ENCODE data around the gene PPP3CA. TPM values are rescaled to one million over a fixed set of nuclear protein-coding genes. Genes with fewer than 3 reads are reported as not detected.

Gene PPP3CA
- polyA plus RNA-seq, 1 donor (not counting 4 experiments of a cell fraction or from before 2014, with no cell fraction given), result 43.3 TPM

- H3K4me2 ChIP-seq (ENCODE audit: control insufficient read depth, extremely low read depth, insufficient read depth, low read depth, low read length), result no peak overlapping the region
- TF ChIP-seq EZH2 (IDR thresholded peaks at IDR 0.05; ENCODE audit: low read length) (no peak), CTCF (optimal IDR thresholded peaks at IDR 0.05 in 1 of 3, IDR thresholded peaks at IDR 0.05 in 1 of 3, conservative IDR thresholded peaks at IDR 0.05 in 1 of 3; ENCODE audit: extremely low read depth in 1 of 3, insufficient read depth in 2 of 3, low read length in 3 of 3) (no peak)
- dilution Hi-C loops (cut with MboI; ENCODE audit: extremely low pct_ligation_motif_present, low sequenced_read_pairs), result no loop called here
- no peak overlapping the region for H3K4me3 ChIP-seq (ENCODE audit: control insufficient read depth in 2 of 3, extremely low read depth in 1 of 3, insufficient read depth in 2 of 3, low read depth in 1 of 3, low read length in 3 of 3)
- no peaks in the 10 kb centered on the region for H3K27me3 ChIP-seq (ENCODE audit: control insufficient read depth, extremely low read depth, insufficient read depth, low read length)
- H3K9me3 ChIP-seq (ENCODE audit: control insufficient read depth, low read depth, low read length), result no peaks in the 10 kb centered on the region
- H3K9ac ChIP-seq (ENCODE audit: control insufficient read depth, extremely low read depth, insufficient read depth, low read length), result no peak overlapping the region
- no peak for FAIRE-seq
- H3K36me3 ChIP-seq (ENCODE audit: control insufficient read depth in 2 of 2, extremely low read depth in 1 of 2, insufficient read depth in 2 of 2, low read length in 2 of 2), result peaks cover 3 to 5% of the 10 kb centered on the region in 2 experiments
- no peaks in the 10 kb centered on the region for H3K79me2 ChIP-seq (ENCODE audit: control insufficient read depth, insufficient read depth, low read length)
- peaks cover 15% of the 10 kb centered on the region for H3K4me1 ChIP-seq (ENCODE audit: control insufficient read depth, extremely low read depth, insufficient read depth, low read length)
- H3K9me1 ChIP-seq (ENCODE audit: control insufficient read depth, extremely low read depth, insufficient read depth, low read length), result no peaks in the 10 kb centered on the region
- no peak overlapping the region for H2AFZ ChIP-seq (ENCODE audit: control insufficient read depth, low read length)
- H3K27ac ChIP-seq (ENCODE audit: control insufficient read depth, insufficient read depth, low read length), result no peak overlapping the region
- no peak for DNase-seq (ENCODE audit: low read depth, low spot score)
- H4K20me1 ChIP-seq (ENCODE audit: control insufficient read depth, extremely low read depth, insufficient read depth, low read length), result no peaks in the 10 kb centered on the region
Observed at GRCh38 chr4:101039367-101039766, 308.0 kb downstream of the PPP3CA start.

GRCh38 chr4:101037938-101038413, 309.4 kb downstream of the PPP3CA start:
- Histone ChIP-seq H3K36me3 (ENCODE audit: control insufficient read depth in 2 of 2, extremely low read depth in 1 of 2, insufficient read depth in 2 of 2, low read length in 2 of 2) (peaks cover 3 to 5% of the 10 kb centered on the region in 2 experiments), H3K4me2 (ENCODE audit: control insufficient read depth, extremely low read depth, insufficient read depth, low read depth, low read length) (no peak overlapping the region), H3K27me3 (ENCODE audit: control insufficient read depth, extremely low read depth, insufficient read depth, low read length) (no peaks in the 10 kb centered on the region), H4K20me1 (ENCODE audit: control insufficient read depth, extremely low read depth, insufficient read depth, low read length) (no peaks in the 10 kb centered on the region), H3K9me1 (ENCODE audit: control insufficient read depth, extremely low read depth, insufficient read depth, low read length) (no peaks in the 10 kb centered on the region), H3K27ac (ENCODE audit: control insufficient read depth, insufficient read depth, low read length) (no peak overlapping the region), H2AFZ (ENCODE audit: control insufficient read depth, low read length) (no peak overlapping the region), H3K4me1 (ENCODE audit: control insufficient read depth, extremely low read depth, insufficient read depth, low read length) (peaks cover 15% of the 10 kb centered on the region), H3K4me3 (ENCODE audit: control insufficient read depth in 2 of 3, extremely low read depth in 1 of 3, insufficient read depth in 2 of 3, low read depth in 1 of 3, low read length in 3 of 3) (no peak overlapping the region), H3K9ac (ENCODE audit: control insufficient read depth, extremely low read depth, insufficient read depth, low read length) (no peak overlapping the region), H3K79me2 (ENCODE audit: control insufficient read depth, insufficient read depth, low read length) (no peaks in the 10 kb centered on the region), H3K9me3 (ENCODE audit: control insufficient read depth, low read depth, low read length) (no peaks in the 10 kb centered on the region)
- DNase-seq (ENCODE audit: low read depth, low spot score) (no peak), FAIRE-seq (no peak)
- dilution Hi-C loops (cut with MboI; ENCODE audit: extremely low pct_ligation_motif_present, low sequenced_read_pairs), result no loop called here
- TF ChIP-seq EZH2 (IDR thresholded peaks at IDR 0.05; ENCODE audit: low read length) (no peak), CTCF (optimal IDR thresholded peaks at IDR 0.05 in 1 of 3, IDR thresholded peaks at IDR 0.05 in 1 of 3, conservative IDR thresholded peaks at IDR 0.05 in 1 of 3; ENCODE audit: extremely low read depth in 1 of 3, insufficient read depth in 2 of 3, low read length in 3 of 3) (no peak)
